Measurements from ENCODE around the gene ZNFX1.

Gene ZNFX1

DNA sequence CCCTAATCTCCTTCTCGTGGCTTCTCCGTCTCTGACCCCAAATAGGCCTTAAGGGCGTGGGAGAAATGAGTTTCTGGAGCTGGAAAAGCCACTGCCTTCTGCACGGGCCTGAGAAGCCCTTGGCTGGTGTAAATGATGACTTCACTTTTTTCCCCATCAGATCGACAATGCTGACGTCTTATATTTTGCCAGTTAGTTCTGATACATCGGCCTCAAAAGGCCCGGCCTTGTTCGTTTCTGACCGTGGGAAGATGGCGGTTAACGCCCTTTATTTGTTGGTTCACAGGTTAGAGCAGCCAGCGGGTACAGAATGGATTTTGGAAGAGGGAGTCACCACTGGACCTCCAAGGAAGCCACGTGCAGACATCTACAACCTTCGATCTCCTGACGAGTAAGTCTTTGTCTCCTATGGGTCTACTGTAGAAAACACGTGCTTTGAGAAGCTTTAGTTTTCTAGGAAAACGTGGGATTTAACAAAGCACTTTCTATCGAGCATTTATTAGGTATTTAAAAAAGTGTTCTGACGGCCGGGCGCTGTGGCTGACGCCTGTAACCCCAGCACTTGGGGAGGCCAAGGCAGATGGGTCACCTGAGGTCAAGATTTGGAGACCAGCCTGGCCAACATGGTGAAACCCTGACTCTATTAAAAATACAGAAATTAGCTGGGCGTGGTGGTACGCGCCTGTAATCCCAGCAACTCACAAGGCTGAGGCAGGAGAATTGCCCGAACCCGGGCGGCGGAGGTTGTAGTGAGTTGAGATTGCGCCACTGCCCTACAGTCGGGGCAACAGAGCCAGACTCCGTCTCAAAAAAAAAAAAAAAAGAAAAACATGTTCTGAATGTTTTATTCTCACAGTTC is 1.2 kb upstream of the ZNFX1 start:
- DNase-seq = no peak

DNA sequence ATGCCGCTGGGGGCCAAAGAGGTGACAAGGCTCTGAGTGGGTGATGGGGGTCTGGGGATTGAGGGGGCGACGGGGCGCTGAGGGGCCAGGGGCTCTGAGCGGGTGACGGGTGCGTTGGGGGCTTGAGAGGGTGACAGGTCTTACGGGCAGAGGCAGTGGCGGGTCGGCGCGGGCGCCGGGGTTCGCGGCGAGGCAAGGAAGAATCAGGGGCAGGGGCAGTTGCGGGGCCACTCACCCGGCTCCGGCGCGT is 146 bp downstream of the ZNFX1 start:
- no peak for DNase-seq

DNA sequence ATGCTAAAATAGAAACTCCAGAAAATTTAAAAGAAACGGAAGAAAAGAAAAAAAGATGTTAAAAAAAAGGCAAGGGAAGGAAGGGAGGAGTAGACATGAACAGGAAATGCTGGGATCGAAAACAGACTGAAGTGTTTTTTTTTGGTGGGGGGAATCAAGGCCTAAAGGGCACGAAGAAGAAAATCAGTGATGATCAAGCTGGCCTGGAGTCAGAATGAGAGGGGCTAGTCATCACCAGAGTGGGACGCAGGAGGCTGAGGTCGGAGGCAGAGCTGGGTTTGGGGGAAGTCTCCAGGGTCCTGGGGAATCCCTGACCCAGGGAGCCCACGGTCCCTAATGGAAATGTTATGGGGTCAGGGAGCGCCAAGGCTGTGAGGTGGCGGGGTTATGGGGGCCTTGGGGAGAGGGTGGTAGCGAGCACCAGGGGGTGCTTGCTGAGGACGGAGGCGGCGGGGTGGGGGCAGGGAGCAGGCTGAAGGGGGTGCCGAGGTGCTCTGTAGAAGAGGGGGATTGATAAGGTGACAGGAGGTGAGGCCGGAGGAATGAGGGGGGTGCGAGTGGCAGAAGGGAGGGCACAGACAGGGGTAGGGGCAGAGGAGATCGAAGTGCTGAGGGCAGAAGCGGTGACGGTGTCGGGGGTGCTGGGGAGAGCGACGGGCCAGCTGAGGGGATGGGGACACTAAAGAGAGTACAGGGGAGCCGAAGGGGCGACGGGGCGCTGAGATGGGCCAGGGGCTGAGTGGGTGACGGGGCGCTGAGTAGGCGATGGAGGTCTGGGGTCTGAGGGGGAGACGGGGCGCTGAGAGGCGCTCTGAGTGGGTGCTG is 684 bp downstream of the ZNFX1 start:
- peak in 1 of 2 experiments; percentile 37 for DNase-seq

DNA sequence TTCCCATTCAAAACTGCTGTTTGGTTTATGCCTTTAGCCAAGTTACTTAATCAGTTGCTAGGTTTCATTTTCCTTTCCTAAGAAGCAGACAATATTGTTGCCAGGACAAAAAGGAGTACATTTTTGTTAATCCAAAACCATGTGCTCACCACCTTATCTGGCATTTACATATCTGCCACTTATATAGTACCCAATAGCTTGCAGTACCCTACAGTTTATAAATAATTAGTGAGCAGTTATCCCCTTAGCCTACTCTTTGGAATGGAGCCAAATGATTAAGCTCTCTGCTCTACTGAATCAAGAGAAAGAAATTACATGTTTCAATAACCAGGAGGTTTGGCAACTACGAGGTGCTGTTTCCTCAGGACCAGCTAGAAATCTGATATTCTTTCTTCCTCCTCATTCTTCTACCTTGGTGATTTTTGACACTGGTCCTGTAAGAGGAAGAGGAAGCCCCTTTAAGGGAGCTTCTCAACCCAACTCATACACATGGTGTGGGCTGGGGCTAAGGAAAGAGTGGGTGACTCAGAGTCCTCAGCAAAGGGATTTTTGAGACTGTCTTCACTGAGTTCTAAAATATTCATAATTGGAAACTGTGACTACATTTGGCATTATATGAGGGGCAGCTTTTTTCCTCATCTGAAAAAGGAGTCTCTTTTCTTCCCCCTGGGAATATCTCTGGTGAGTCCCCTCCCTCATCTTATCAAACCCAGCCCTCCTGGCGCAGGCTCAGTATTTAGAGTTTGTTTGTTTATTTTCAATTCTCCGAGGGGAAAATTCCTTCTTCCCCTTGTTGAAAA is 1.5 kb downstream of the ZNFX1 start:
- peak; percentile 76 to 80 for DNase-seq

DNA sequence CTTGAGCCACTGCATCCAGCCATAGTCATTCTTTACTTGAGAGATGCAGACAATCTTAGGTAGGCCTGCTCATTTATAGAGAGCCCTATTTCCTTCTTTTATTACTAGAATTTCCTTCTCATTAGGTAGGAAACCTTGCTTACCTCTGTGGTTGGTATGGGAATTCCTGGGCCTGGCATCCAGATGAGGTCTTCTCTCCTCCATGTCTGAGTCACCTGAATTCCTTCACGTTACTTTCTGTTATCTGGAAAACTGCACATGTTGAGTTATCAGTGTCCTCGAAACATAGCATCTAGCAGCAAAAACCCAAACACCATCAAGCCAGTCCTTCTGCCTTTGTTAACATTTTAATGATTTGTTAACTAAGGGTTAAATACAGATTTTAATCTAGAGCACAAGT is 2.2 kb downstream of the ZNFX1 start:
- DNase-seq = no peak

DNA sequence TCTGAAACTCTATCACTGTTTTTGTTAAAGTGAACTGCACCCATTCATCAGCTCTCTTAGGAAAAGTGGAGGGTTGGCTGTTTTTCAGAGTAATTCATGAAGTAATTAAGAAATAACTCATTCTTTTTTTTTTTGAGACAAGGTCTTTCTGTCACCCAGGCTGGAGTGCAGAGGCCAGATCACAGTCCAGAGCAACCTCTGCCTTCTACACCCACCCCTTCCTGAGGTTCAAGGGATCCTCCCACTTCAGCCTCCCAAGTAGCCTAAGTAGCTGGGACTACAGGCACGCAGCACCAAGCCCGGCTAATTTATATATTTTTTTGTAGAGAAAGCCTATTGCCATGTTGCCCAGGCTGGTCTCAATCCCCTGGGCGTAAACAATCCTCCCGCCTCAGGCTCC is 2.6 kb downstream of the ZNFX1 start:
- no peak for DNase-seq

DNA sequence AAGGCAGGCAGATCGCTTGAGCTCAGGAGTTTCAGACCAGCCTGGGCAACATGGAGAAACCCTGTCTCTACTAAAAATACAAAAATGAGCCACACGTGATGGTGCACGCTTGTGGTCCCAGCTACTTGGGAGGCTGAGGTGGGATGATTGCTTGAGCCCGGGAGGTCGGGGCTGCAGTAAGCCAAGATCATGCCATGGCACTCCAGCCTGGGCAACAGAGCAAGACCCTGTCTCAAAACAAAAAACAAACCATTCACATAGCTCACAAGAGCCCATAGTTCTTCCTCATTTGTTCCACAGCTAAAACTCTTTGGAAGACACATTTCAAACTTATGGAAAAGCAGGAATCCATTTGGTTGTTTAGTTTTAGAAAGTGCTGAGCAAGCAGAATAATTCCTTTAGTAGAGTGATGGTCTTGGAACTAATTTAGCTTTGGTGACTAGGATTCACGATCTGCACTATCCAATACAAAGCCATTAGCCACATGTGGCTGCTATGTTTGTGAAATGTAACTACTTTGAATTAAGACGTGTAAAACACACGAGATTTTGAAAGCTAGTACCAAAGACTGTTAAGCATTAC is 4.1 kb downstream of the ZNFX1 start:
- DNase-seq = no peak

DNA sequence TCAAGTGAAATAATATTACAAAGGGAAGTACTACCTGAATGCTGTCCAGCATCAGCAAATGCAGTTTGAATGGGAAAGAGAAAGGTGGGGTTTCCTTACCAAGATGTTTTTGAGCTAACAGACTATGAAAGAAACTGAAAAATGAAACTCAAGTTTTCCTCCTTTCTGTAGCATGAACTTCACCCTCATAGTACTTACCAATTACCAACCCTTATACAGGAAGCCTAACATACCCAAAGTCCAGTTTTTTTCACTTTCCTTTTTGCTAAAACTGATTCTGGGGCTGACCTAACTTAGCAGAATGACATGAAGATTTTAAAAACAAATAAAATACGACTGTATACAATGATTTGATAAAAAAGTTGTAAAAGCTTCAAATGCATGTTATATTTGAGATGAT is 5.2 kb downstream of the ZNFX1 start:
- DNase-seq = no peak

DNA sequence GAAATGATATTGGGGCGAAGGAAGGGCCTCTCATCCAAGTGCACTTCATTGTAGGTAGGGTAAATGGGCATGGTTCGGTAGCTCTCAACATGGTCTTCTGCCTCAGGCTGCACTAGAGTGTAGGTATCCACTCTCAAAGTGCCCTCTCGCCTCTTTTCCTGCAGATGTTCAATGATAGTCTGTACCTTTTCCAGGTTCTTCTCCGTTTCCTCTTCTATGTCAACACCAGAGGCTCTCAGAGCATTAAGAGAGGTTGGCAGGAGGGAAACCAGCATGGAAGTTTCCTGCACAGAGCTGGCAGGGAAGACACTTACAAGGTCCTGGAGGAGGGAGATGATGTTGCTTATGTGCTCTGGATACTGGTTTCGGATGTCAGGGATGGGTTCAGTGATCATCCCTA is 7.1 kb downstream of the ZNFX1 start:
- DNase-seq = no peak

DNA sequence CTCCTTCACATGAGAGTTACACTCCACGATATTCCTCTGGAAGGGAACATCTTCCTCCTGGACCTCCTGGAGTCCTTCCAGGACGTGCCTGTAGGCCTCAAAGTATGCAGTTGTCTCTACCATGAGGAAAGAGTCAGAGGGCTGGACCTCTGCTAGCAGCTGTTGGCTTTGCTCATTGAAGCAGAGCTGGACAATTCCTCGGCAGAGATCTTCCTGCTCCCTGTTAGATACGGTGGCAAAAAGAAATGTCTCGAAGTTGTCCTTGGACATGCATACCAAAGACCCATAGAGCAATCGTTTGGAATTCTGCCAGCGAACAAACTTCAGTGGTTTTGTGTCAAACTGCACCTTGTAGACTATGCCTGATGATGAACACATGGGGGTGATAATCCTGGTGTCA is 7.7 kb downstream of the ZNFX1 start:
- no peak for DNase-seq

DNA sequence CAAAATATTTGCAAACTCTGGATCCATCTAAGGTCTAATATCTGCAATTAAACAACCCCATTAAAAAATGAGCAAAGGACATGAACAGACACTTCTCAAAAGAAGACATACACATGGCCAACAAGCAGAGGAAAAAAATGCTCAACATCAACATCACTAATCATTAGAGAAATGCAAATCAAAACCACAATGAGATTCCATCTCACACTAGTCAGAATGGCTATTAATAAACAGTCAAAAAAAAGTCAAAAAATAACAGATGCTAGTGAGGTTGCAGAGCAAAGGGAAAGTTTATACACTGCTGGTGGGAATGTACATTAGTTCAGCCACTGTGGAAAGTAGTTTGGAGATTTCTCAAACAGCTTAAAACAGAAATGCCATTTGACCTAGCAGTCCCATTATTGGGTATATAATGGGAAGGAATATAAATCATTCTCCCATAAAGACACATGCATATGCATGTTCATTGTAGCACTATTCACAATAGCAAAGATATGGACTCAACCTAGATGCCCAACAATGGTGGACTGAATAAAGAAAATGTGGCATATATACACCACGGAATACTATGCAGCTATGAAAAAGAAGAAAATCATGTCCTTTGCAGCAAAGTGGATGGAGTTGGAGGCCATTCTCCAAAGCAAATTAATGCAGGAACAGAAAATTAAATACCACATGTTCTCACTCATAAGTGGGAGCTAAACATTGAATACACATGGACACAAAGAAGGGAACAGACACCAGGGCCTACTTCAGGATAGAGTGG is 9.1 kb downstream of the ZNFX1 start:
- no peak for DNase-seq

DNA sequence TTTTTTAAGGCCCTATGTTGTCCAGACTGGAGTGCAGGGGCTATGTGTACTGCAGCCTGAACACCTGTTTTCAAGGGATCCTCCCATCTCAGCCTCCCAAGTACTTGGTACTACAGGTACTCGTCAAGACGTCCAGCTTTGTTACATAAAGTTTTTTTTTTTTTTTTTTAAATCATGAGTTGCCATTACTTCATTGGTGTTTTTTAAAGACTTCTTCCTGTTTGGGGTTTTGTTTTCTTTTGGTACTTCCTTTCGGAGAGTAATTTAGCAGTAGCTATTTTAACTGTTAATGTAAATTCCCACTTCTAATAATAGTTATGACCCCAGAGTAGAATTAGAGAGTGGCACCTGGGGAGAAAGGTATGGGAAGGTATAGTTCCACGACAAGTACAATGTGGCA is 10.5 kb downstream of the ZNFX1 start:
- DNase-seq = no peak

DNA sequence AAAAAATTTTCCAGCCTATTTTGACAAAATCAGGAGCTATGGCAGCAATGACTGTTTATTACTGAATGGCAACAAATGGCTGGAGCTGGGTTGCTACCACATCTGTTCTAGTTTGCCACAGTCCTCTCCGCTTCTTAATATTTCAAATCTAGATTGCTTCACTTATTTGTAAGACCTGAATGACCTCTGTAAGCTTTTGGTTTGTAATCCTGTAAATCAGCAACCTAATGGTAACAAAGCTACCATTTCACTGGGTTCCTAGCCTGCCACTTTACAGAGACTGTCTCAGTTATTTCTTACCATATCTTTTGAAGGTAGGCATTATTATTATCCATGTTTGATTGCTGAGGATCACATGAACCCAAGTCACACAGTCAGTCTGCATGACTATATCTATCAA is 15.4 kb downstream of the ZNFX1 start:
- no peak for DNase-seq

DNA sequence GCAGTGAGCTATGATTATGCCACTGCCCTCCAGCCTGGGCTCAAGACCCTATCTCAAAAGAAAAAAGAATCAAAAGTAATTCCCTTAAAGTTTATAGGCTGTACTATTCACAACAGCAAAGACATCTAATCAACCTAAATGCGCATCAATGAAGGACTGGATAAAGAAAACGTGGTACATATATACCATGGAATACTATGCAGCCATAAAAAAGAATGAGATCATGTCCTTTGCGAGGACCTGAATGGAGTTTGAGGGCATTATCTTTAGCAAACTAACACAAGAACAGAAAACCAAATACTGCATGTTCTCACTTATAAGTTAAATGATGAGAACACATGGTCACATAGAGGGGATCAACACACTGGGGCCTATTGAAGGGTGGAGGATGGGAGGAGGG is 16.7 kb downstream of the ZNFX1 start:
- no peak for DNase-seq

DNA sequence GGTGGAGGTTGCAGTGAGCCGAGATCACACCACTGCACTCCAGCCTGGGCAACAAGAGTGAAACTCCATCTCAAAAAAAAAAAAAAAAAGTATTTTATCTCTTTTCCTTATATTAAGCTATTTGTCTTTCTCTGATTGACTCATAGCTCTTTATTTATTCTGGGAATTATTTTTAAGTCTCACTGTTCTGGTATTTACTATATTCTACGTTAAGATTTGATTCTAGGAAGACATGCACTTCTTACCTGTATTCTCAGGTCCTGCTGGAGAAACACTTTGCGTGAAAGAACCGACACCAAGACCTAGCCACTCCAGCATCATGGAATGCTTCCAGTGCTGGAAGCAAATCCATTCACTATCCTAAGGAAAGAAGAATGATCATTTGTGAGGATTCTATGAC is 17.6 kb downstream of the ZNFX1 start:
- DNase-seq = no peak

DNA sequence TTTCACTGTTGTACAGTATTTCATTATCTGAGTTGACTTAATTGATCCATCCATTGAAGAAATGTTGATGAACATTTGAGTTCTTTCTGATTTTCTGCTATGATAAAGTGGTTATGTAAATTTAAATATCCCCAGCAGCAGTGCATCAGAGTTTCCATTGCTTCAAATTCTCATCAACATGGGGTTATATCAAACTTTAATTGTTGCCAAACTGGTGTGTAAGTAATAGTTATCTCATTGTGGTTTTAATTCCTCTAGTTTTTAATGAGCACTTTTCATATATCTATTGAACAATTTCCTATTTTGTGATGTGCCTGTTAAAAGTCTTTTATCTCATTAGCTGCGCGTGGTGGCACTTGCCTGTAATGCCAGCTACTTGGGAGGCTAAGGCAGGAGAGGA is 18.1 kb downstream of the ZNFX1 start:
- no peak for DNase-seq

DNA sequence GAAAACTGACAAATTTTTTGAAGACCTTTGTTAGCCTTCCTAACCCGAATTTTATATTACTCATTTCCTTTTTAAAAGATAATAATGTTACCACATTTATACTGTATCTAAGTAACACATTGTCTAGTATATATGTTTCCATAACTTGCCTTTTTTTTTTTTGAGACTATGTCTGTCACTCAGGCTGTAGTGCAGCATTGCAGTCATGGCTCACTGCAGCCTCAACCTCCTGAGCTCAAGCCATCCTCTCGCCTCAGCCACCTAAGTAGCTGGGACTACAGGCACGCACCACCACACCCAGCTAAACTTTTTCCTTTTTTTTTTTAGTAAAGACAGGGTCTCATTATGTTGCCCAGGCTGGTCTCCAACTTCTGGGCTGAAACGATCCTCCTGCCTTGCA is 18.6 kb downstream of the ZNFX1 start:
- no peak for DNase-seq

DNA sequence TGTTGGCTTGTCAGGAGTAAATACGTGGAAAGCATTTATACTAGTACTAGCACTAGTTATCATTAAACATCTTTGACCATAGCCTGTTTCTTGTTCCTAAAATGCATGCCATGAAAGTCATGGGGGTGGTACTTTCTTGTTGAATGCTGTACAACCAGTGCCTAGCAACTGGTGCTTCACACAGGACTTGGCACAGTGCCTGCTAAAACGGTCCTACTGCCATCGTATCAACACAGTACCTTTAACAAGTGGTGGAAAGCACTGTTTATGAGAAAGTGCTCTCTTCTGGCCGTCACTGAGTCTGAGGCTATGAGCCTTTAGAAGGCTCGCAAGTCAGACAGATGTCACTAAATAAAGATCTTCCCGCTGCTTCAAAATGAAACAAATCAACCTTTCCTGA is 21.6 kb downstream of the ZNFX1 start:
- no peak for DNase-seq

DNA sequence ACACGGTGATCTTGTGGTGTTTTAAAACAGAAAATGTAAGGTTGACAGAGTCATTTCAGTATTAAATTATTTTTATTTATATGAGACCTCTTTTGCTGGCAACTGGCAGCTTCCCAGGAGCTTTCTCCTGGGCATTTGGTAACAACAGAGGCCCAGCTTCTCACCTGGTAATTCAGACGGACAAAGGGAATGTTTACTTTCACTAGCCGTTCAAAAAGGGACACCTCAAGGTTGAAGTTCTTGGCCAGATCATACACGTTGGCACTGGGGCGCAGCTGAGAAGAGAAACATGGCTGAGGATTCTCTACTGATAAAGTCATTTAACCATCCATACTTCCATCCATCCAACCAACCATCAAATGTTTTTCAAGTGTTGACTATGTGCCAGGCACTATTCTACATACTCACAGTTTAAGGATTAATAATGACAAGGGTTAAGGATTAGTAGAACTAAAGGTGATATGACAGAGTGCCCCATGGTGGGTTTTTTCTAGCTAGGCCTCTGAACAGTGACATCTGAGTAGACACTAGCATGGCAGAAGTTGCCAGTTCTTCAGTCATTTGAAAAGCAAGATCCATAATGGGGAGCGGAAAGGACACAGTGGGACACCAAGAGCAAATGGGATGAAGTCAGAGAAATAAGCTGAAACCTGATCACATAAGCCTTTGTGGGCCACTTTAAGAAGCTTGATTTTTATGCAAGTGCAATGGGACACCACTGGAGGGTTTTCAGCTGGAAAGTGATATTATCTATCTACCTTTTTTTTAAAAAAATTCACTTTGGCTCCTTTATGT is 25.1 kb downstream of the ZNFX1 start:
- no peak for DNase-seq

DNA sequence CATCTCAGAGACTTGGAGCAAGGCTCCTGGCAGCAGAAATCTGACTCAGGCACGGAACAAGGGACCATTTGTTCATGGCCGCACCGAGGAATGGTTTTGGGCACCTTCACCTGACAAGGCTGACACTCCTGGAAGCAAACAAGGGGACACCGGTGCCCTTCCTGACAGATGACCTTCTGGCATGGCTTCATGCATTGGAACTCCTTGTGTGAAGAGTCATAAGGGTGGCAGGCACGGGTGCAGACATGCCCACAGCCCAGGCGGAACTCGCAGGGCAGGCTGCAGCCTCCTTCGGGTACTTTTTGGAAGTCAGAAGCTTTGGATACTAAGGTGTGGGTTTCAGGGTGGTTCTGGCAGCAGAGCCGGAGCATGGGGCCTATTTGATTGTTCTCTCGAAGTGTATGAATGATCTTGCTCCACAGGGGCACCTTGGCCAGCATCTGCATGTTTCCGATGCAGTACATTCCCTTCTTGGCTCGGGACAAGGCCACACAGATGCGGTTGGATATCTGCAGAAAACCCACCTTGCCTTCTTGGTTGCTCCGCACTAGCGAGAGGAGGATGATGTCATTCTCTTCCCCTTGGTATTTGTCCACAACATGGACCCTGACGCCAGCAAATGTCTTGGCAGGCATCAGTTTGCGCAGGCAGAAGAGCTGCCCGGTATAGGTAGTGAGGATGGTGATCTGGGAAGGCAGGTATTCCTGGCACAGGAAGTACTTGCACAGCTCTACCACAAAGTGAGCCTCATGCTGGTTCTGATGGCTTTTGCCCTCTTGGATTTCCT is 28.8 kb downstream of the ZNFX1 start:
- no peak for DNase-seq

DNA sequence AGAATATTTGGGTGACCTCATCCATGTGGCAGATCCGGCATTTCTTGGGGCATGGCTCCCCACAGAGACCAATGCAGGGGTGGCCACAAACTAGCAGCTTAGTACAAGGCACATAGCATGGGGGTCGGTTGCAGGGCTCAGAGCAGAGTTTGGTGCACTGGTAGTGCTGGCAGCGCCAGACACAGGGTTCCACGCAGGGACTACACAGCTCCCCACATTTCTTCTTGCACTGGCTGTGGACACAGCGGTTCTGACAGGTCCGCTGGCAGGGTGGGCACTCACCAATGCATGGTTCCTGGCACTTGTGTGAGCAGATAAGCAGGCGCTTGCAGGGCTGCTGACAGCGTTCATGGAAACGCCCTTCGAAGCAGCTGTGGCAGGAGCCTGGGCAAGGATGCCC is 29.6 kb downstream of the ZNFX1 start:
- peak in 1 of 2 experiments; percentile 31 for DNase-seq
